Measurements from ENCODE around the gene LACRT. TPM values are rescaled to one million over a fixed set of nuclear protein-coding genes. Genes with fewer than 3 reads are reported as not detected.

Gene LACRT
- total RNA-seq, 2 experiments from 2014 or later: not detected

DNA sequence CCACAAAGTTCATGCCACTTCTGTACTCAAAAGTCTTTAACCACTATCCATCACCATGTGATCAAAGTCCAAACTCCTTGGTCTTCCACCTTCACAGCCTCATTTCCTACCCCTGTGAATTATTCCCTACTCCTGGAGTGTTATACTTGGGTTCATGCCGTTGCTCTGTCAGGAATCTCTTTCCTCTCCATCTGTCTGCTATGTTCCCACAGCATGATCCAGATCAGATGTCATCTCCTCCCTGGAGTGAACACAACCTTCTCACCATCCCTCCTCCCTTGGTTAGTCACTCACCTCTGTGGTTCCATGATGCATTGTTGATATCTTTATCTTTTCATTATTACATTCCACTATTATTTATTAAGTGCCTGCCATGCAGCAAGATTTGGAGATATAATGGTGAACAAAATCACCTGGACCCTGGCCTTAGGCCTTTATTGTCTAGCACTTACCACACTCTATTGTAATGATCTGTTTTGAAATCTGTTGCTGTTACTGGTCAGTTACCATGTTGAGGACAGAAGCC is 22.4 kb downstream of the LACRT start:
- H3K36me3 Mint-ChIP-seq (ENCODE audit: low read depth): no peaks in the 10 kb centered on the region
- Histone ChIP-seq H3K9me3 (ENCODE audit: control insufficient read depth in 1 of 2, insufficient read depth in 1 of 2, low read length in 2 of 2) (no peaks in the 10 kb centered on the region), H3K4me3 (ENCODE audit: low read length) (no peak overlapping the region), H3K4me1 (ENCODE audit: insufficient read depth, low read length) (no peaks in the 10 kb centered on the region), H3K27ac (ENCODE audit: low read depth in 1 of 2, low read length in 2 of 2) (no peak overlapping the region), H3K27me3 (ENCODE audit: control insufficient read depth in 1 of 2, insufficient read depth in 2 of 2, low read length in 2 of 2) (peaks cover 12 to 13% of the 10 kb centered on the region in 2 experiments), H3K36me3 (ENCODE audit: insufficient read depth, low read length) (no peaks in the 10 kb centered on the region)
- TF ChIP-seq CTCF (IDR thresholded peaks at IDR 0.05): no peak
- ATAC-seq (ENCODE audit: poor library complexity) (no peak), DNase-seq (no peak)
- no peaks in the 10 kb centered on the region for H3K4me1 Mint-ChIP-seq (ENCODE audit: low read depth)
- H3K27me3 Mint-ChIP-seq: peaks cover 44% of the 10 kb centered on the region
- intact Hi-C loops (cut with DNase I, micrococcal nuclease): no loop called here
- CTCF ChIA-PET: no interaction called here
- no peak overlapping the region for H3K27ac Mint-ChIP-seq
- H3K9me3 Mint-ChIP-seq: no peaks in the 10 kb centered on the region
- no peak overlapping the region for H3K4me3 Mint-ChIP-seq
- POLR2A ChIA-PET: no interaction called here

DNA sequence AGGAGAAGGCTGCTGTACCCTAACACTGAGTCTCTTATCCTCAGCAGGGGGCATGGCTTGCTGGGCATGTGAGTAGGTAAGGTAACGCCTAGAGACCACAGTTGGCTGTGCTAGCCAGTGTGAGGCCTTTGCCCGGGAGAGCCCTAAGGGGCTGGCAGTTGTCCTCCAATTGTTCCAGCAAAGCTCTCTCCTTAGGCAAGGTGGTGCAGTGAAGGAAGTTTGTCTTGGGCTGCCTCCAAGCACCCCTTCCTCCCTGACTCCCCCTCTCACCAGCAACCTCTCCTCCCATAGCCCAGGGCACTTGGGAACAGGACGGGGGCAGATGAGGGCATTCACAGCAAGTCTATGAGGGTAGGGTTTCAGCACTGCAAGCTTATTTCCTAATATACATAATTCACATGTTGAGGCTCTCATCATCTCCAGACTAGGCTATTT is 23.0 kb downstream of the LACRT start:
- Mint-ChIP-seq H3K36me3 (ENCODE audit: low read depth) (no peaks in the 10 kb centered on the region), H3K27me3 (peaks cover 40% of the 10 kb centered on the region), H3K9me3 (no peaks in the 10 kb centered on the region), H3K27ac (no peak overlapping the region), H3K4me1 (ENCODE audit: low read depth) (no peaks in the 10 kb centered on the region), H3K4me3 (no peak overlapping the region)
- no peaks in the 10 kb centered on the region for H3K4me1 ChIP-seq (ENCODE audit: insufficient read depth, low read length)
- no peak overlapping the region for H3K4me3 ChIP-seq (ENCODE audit: low read length)
- no peaks in the 10 kb centered on the region for H3K36me3 ChIP-seq (ENCODE audit: insufficient read depth, low read length)
- no peak for TF ChIP-seq CTCF (IDR thresholded peaks at IDR 0.05)
- ATAC-seq (ENCODE audit: poor library complexity) (no peak), DNase-seq (no peak)
- CTCF ChIA-PET: interaction anchor here (1.0 kb wide), 1 partner anchor 32 kb away, joined by 3 read pairs; no protein-coding TSS in a partner anchor
- intact Hi-C loops (cut with DNase I, micrococcal nuclease): no loop called here
- POLR2A ChIA-PET: no interaction called here
- peaks cover 8 to 12% of the 10 kb centered on the region in 2 experiments for H3K27me3 ChIP-seq (ENCODE audit: control insufficient read depth in 1 of 2, insufficient read depth in 2 of 2, low read length in 2 of 2)
- no peak overlapping the region for H3K27ac ChIP-seq (ENCODE audit: low read depth in 1 of 2, low read length in 2 of 2)
- no peaks in the 10 kb centered on the region for H3K9me3 ChIP-seq (ENCODE audit: control insufficient read depth in 1 of 2, insufficient read depth in 1 of 2, low read length in 2 of 2)

GRCh38 chr12:54608769-54609168 is 25.9 kb downstream of the LACRT start:
- no peak for ATAC-seq (ENCODE audit: poor library complexity)
- Histone ChIP-seq H3K4me1 (ENCODE audit: insufficient read depth, low read length) (no peaks in the 10 kb centered on the region), H3K27ac (ENCODE audit: low read depth in 1 of 2, low read length in 2 of 2) (no peak overlapping the region), H3K27me3 (ENCODE audit: control insufficient read depth in 1 of 2, insufficient read depth in 2 of 2, low read length in 2 of 2) (peaks cover 8% of the 10 kb centered on the region in 2 experiments), H3K9me3 (ENCODE audit: control insufficient read depth in 1 of 2, insufficient read depth in 1 of 2, low read length in 2 of 2) (no peaks in the 10 kb centered on the region), H3K4me3 (ENCODE audit: low read length) (no peak overlapping the region), H3K36me3 (ENCODE audit: insufficient read depth, low read length) (no peaks in the 10 kb centered on the region)
- DNase-seq: no peak
- POLR2A ChIA-PET: no interaction called here
- Mint-ChIP-seq H3K4me1 (ENCODE audit: low read depth) (no peaks in the 10 kb centered on the region), H3K4me3 (no peak overlapping the region), H3K27ac (no peak overlapping the region), H3K27me3 (peaks cover 13% of the 10 kb centered on the region), H3K9me3 (no peaks in the 10 kb centered on the region), H3K36me3 (ENCODE audit: low read depth) (no peaks in the 10 kb centered on the region)
- CTCF ChIA-PET: interaction anchor here (1.5 kb wide), 1 partner anchor 50 kb away, joined by 3 read pairs; no protein-coding TSS in a partner anchor
- intact Hi-C loops (cut with DNase I, micrococcal nuclease): loop anchor here (10.0 kb wide), 2 partner anchors 346 to 466 kb away; no protein-coding TSS in a partner anchor
- no peak for TF ChIP-seq CTCF (IDR thresholded peaks at IDR 0.05)

All from CD4-positive, alpha-beta T cell (primary cell).